ENCODE measurements around the gene CLTB.

Gene CLTB

GRCh38 chr5:176401281-176402205 lies 14.8 kb downstream of the CLTB start:
- no peak for DNase-seq (ENCODE audit: low spot score)

GRCh38 chr5:176400382-176401156 lies 15.8 kb downstream of the CLTB start:
- no peak for DNase-seq (ENCODE audit: low spot score)

- DNase-seq (ENCODE audit: low spot score): no peak
Observed at GRCh38 chr5:176397736-176398420, 18.5 kb downstream of the CLTB start.

DNA sequence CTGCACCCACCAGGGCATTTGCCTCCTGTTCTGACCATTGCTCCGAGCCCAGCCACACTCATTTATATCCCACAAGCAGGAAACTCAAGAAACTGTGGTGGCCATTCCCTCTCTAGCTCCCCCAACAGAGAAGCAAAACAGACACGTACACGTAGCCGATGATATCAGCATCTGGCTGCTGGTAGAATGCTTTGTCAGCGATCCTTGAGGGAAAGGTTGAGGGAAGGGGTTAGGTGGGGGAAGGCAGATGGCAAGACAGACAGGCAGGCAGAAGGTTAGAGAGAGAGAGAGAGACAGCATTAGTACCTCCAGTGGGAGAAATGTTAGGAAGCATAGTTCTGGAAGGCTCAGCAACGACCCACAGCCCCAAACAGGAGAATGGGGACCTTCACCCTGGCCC lies 20.0 kb downstream of the CLTB start:
- DNase-seq (ENCODE audit: low spot score): no peak

GRCh38 chr5:176394881-176395675 lies 21.3 kb downstream of the CLTB start:
- no peak for DNase-seq (ENCODE audit: low spot score)

- no peak for DNase-seq (ENCODE audit: low spot score)
Observed at GRCh38 chr5:176394096-176394495, 22.2 kb downstream of the CLTB start.

DNA sequence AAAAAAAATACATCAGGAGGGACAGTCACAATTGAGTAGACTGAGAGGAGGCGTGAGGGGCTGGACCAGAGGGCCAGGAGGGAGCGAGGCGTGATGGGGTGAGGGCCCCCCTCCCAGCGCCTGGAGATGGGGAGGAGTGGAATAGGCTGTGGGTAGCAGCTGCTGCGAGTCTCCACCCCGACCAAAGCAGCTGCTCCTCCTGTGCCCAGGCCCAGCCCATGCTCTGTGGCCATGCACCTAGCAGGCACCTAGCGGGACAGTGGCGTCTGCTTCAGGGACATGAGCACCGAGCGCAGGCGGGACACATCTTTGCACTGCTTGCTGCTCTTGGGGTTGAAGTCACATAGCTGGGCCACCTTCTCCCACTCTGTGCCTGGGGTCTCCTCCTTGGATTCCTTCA lies 23.8 kb downstream of the CLTB start:
- DNase-seq (ENCODE audit: low spot score): no peak

DNA sequence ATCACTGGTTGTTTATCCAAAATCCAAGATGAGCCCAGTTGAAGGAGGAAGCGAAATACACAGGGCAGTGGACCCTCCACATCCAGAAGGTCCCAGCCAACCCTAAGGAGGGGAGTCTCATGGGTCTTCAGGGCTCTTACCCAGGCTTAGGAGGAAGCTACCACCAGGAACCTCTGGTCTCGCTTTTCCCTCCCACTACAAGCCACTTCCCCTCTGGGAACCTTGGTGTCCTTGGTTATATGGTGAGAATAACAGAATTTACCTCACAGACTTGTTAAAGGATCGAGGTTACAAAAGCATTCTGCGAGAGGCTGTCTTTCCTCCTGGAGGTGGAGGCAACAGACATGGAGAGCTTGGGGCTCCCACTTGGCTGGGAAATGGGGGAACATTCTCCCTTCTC lies 24.3 kb downstream of the CLTB start:
- no peak for DNase-seq (ENCODE audit: low spot score)

- no peak for DNase-seq (ENCODE audit: low spot score)
Observed at GRCh38 chr5:176391479-176391878, 24.9 kb downstream of the CLTB start.

DNA sequence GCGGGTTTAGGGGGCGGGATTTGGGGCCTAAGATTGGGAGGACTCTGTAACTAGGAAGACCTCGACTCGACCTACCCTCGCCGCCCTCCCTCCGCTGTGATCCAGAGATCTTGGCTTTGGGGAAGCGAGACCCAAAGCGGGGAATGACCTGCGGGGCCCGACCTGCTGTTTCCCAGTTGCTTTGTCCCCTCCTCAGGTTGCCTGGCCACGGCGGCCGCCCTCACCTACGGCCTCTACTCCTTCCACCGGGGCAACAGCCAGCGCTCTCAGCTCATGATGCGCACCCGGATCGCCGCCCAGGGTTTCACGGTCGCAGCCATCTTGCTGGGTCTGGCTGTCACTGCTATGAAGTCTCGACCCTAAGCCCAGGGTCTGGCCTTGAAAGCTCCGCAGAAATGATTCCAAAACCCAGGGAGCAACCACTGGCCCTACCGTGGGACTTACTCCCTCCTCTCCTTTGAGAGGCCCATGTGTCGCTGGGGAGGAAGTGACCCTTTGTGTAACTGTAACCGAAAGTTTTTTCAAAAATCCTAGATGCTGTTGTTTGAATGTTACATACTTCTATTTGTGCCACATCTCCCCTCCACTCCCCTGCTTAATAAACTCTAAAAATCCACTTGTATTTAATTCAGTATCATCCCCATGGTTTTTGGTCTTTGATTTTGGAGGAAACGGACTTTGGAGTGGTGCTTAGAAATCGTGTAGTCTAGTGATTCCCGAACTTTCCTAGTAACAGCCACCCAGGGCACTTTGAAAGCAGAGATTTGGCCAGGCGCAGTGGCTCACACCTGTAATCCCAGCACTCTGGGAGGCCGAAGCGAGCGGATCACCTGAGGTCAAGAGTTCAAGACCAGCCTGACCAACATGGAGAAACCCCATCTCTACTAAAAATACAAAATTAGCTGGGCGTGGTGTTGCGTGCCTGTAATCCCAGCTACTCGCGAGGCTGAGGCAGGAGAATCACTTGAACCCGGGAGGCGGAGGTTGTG lies 26.9 kb downstream of the CLTB start:
- DNase-seq (ENCODE audit: low spot score): no peak

DNA sequence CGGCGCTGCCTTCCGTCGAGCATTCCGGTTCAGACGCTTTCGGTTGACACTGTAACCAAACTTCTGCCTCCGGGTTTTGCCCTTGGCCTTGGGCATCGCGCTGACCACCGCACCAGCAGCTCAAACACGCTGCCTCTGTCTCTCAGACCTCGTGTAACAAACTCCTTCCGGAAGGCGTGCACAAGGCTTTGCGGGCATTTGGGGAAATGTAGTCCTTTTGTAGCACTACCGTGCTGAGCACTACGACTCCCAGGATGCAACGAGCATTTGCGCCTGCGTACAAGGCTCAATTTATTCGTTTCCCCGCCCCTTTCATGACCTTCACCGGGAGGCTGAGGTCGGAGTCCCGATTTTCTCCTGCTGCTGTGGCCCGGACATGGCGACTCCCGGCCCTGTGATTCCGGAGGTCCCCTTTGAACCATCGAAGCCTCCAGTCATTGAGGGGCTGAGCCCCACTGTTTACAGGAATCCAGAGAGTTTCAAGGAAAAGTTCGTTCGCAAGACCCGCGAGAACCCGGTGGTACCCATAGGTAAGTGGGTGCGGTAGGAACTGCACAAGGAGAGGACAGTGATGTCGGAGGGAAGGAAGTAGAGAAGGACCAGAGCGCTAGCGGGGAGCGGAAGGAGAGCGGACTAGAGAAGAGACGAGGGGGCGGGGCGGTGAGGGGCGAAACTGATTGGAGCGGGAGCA lies 27.8 kb downstream of the CLTB start, which contains the start of the genes HIGD2A and NOP16:
TSS of gene HIGD2A (plus strand) at position 308 of the 691 bp plus-strand sequence. CDS start at position 377, 69 bp downstream.
TSS of gene NOP16 (minus strand) at position 155 of the 691 bp plus-strand sequence. CDS start at position 96, 59 bp downstream.
- peak; percentile 99 for DNase-seq (ENCODE audit: low spot score)

GRCh38 chr5:176388003-176388443 lies 28.3 kb downstream of the CLTB start:
- DNase-seq (ENCODE audit: low spot score): no peak

DNA sequence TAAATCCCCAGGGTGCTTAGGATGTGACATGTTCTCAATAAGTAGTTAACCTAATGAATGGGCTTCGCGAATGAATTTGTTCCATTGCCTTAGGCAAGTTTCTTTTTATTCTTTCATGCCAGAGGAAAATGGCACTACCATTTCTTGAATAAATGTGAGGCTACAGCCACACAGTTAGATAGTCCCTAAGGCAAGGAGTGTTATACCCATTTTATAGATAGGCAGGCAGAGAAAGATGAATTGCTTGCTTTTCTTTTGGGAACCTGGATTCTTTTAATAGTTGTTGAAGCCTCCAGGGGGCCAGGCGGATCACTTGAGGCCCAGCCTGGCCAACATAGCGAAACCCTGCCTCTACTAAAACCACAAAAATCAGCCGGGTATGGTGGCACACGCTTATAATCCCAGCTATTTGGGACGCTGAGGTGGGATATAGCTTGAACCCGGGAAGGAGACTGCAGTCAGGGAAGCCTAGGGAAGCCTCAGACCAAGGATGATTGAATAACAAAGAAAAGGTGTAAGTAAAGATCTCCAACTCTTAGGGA lies 28.9 kb downstream of the CLTB start:
- DNase-seq (ENCODE audit: low spot score): no peak

DNA sequence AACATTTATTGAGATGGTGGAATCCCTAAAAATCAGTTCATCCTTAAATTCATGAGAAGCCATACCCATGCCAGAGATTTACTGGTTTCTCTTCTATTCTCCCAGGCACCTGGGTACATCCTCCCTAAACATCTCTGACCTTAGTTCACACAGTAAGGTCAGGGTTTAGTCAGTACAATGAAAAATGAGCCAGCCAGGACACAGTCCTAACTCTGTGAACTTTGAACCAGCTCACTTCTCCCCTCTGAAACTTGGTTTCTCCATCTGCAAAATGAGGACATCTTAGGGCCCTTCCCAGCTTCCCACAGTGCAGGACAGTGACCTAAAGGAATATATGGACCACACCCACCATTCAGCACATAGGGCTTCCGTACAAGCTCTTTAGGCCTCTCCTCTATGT lies 29.8 kb downstream of the CLTB start:
- DNase-seq (ENCODE audit: low spot score): no peak

GRCh38 chr5:176384991-176385390 lies 31.3 kb downstream of the CLTB start:
- DNase-seq (ENCODE audit: low spot score): no peak

DNA sequence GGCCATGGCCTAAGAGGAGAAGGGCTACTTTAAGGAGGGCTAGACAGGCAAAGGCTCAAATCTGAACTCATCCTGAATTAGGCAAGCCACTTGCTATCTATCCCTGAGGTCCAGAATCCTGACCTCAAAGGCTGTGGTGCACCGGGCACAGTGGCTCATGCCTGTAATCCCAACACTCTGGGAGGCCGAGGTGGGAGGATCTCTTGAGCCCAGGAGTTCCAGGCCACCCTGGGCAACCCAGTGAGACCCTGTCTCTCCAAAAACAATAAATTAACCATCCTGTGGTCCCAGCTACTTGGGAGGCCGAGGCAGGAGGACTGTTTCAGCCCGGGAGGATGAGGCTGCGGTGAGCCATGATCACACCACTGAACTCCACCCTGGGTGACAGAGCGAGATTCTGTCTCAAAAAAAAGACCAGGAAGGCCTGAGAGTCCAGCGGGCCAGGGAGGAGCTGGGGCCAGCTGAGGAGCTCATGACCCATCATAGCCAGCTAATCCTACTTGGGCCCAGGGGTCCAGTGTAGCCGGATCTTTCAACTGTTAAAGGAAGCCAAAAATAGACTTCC lies 31.9 kb downstream of the CLTB start:
- DNase-seq (ENCODE audit: low spot score): no peak

DNA sequence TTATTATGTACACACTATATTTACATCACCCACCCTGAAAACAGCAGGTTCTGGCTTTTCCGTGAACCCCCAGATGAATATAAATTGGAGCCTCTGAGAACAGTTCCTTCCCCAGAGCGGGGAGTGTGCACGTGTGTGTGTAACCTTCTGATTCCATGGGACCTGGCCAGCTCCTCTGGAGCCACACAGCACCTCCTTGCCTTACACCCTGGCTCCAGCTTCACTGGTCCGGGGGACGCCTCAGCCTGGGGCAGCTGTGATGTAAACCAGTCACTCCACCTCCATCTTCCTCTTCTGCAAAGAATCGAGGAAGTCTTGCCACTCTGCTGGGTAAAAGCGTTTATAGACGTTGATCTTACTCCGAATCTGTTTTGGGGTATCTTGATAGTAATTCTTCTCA lies 32.4 kb downstream of the CLTB start:
- no peak for DNase-seq (ENCODE audit: low spot score)

GRCh38 chr5:176383248-176383905 lies 33.0 kb downstream of the CLTB start:
- DNase-seq (ENCODE audit: low spot score): no peak
